GM21390 (cell line): ENCODE measurements around the gene GFOD1.

Experiments used
- ATAC-seq: cut with Tn5 transposase; IDR thresholded peaks from one replicate; pipeline ENCODE4 v1.9.1; 2021; ENCODE audit not compliant: unreplicated experiment

GFOD1 gene

GRCh38 chr6:13360671-13361540 is 126.5 kb downstream of the GFOD1 start:
- ATAC-seq: no peak

- no peak for ATAC-seq
Observed at GRCh38 chr6:13359287-13359686, 128.1 kb downstream of the GFOD1 start.

- no peak for ATAC-seq
Observed at GRCh38 chr6:13358511-13358910, 128.9 kb downstream of the GFOD1 start.

GRCh38 chr6:13357551-13358075 is 129.8 kb downstream of the GFOD1 start:
- no peak for ATAC-seq

- peak; percentile 87 for ATAC-seq
Observed at GRCh38 chr6:13355999-13356785, 131.2 kb downstream of the GFOD1 start.

GRCh38 chr6:13355043-13355945 is 132.1 kb downstream of the GFOD1 start:
- ATAC-seq: peak; percentile 35

GRCh38 chr6:13354331-13355042 is 132.9 kb downstream of the GFOD1 start:
- no peak for ATAC-seq

GRCh38 chr6:13352165-13352564 is 135.2 kb downstream of the GFOD1 start:
- ATAC-seq: no peak

GRCh38 chr6:13351271-13351670 is 136.1 kb downstream of the GFOD1 start:
- ATAC-seq: no peak

GRCh38 chr6:13349811-13350506 is 137.4 kb downstream of the GFOD1 start:
- no peak for ATAC-seq

- ATAC-seq: no peak
Observed at GRCh38 chr6:13348334-13349113, 138.9 kb downstream of the GFOD1 start.

GRCh38 chr6:13346245-13346644 is 141.2 kb downstream of the GFOD1 start:
- no peak for ATAC-seq

- ATAC-seq: no peak
Observed at GRCh38 chr6:13342414-13343019, 144.9 kb downstream of the GFOD1 start.

- no peak for ATAC-seq
Observed at GRCh38 chr6:13339863-13340630, 147.4 kb downstream of the GFOD1 start.

- no peak for ATAC-seq
Observed at GRCh38 chr6:13338038-13338437, 149.4 kb downstream of the GFOD1 start.

- ATAC-seq: no peak
Observed at GRCh38 chr6:13336553-13336952, 150.8 kb downstream of the GFOD1 start.

GRCh38 chr6:13334953-13335352 is 152.4 kb downstream of the GFOD1 start:
- no peak for ATAC-seq

- no peak for ATAC-seq
Observed at GRCh38 chr6:13332349-13332706, 155.1 kb downstream of the GFOD1 start.
